ENCODE measurements around the gene SH2D7. TPM values are rescaled to one million over a fixed set of nuclear protein-coding genes. Genes with fewer than 3 reads are reported as not detected.

Gene SH2D7
- total RNA-seq, 1 experiment from 2014 or later, result not detected

- no peak overlapping the region for H2BK12ac ChIP-seq (ENCODE audit: insufficient read length, low read depth, low read length)
- H3K79me2 ChIP-seq (ENCODE audit: insufficient read depth, low read length), result no peaks in the 10 kb centered on the region
- H3K23me2 ChIP-seq (ENCODE audit: insufficient read length, low read depth, low read length, poor library complexity, severe bottlenecking), result no peaks in the 10 kb centered on the region
- H4K8ac ChIP-seq (replicated peaks; ENCODE audit: insufficient read length, low read depth, low read length), result no peak overlapping the region
- H3K27me3 ChIP-seq (ENCODE audit: insufficient read depth, low read length), result no peaks in the 10 kb centered on the region
- no peaks in the 10 kb centered on the region for H3K79me1 ChIP-seq (ENCODE audit: insufficient read depth, low read depth, low read length, poor library complexity, severe bottlenecking)
- H3K27ac ChIP-seq (ENCODE audit: insufficient read length, low read depth, low read length), result no peak overlapping the region
- H2BK120ac ChIP-seq (ENCODE audit: low read depth, low read length, poor library complexity, severe bottlenecking), result no peak overlapping the region
- no CpG with 5 or more reads among the region's 1 CpG for WGBS (ENCODE audit: extremely low coverage, insufficient read length, low lambda C conversion rate)
- no peak overlapping the region for H2BK20ac ChIP-seq (ENCODE audit: low read depth, low read length, poor library complexity, severe bottlenecking)
- H2BK5ac ChIP-seq (ENCODE audit: insufficient read length, low read length), result no peak overlapping the region
- no peak for DNase-seq
- Mint-ChIP-seq H3K27ac (no peak overlapping the region), H3K4me1 (peaks cover 19 to 24% of the 10 kb centered on the region in 2 experiments), H3K27me3 (ENCODE audit: low read depth) (no peaks in the 10 kb centered on the region; the same call in 1 of the 2 replicates), H3K36me3 (ENCODE audit: insufficient read depth in 1 of 3, low read depth in 3 of 3) (no peaks in the 10 kb centered on the region), H3K4me3 (no peak overlapping the region), H3K9me3 (no peaks in the 10 kb centered on the region)
- no peak overlapping the region for H3K4ac ChIP-seq (ENCODE audit: low read depth, low read length)
- no peak overlapping the region for H2BK15ac ChIP-seq (ENCODE audit: low read depth, low read length)
- no peak overlapping the region for H2AFZ ChIP-seq (ENCODE audit: low read length)
- no peaks in the 10 kb centered on the region; the same call in 1 of the 2 replicates for H3K4me1 ChIP-seq (ENCODE audit: insufficient read depth, low read length)
- no peaks in the 10 kb centered on the region for H3K9me3 ChIP-seq (ENCODE audit: control insufficient read depth, low read depth, low read length)
- no peak for TF ChIP-seq CTCF (conservative IDR thresholded peaks at IDR 0.05)
- no peak overlapping the region for H3K14ac ChIP-seq (ENCODE audit: insufficient read depth, low read length)
- no peak overlapping the region for H3K56ac ChIP-seq (ENCODE audit: insufficient read length, low read depth, low read length)
- H3K23ac ChIP-seq (ENCODE audit: insufficient read length, low read depth, low read length), result no peak overlapping the region
- H3K9ac ChIP-seq (ENCODE audit: extremely low read depth, insufficient read length, low read length), result no peak overlapping the region
- no peaks in the 10 kb centered on the region for H4K20me1 ChIP-seq (ENCODE audit: control insufficient read depth, insufficient read depth, insufficient read length)
- no peak overlapping the region for H3T11ph ChIP-seq (ENCODE audit: low read length)
- no peak overlapping the region for H4K91ac ChIP-seq (ENCODE audit: insufficient read length, low read depth, low read length)
- H3K18ac ChIP-seq (ENCODE audit: insufficient read length, low read depth, low read length), result no peak overlapping the region
- no peak overlapping the region for H3K4me2 ChIP-seq (ENCODE audit: insufficient read depth, insufficient read length, low read length)
- no peak overlapping the region for H4K5ac ChIP-seq (ENCODE audit: insufficient read length, low read depth, low read length)
- no peak overlapping the region for H2AK5ac ChIP-seq (ENCODE audit: insufficient read length, low read length)
Observed at GRCh38 chr15:78050441-78050809, 41.9 kb upstream of the SH2D7 start.
